A673 (cell line): ENCODE measurements around the gene TSPAN5. TPM values are rescaled to one million over a fixed set of nuclear protein-coding genes. Genes with fewer than 3 reads are reported as not detected.

ENCODE experiments used
- BruUV-seq: library from RNA; stranded (reverse); fragments of 400-500 nt; replicated peaks from 2 replicates; lab custom pipeline; 2021; lab: Mats Ljungman, UMichigan
- CTCF ChIA-PET: fragments of 300-600 bp; sonication (Branson Sonifier 250); formaldehyde crosslinking; loops from one replicate; lab custom pipeline; 2022; ENCODE audit warnings: antibody characterized with exemption; lab: Charles Lee
- POLR2A ChIA-PET: fragments of 300-600 bp; sonication (Branson Sonifier 250); formaldehyde crosslinking; loops from one replicate; lab custom pipeline; 2022; ENCODE audit warnings: antibody characterized with exemption; ENCODE audit not compliant: low non-redundant PET; lab: Charles Lee
- DNase-seq: peaks from one replicate; pipeline ENCODE4 v3.0.0-alpha.2; 2015; ENCODE audit warnings: low spot score
- H3K27ac ChIP-seq: fragments of 200-600 bp; sonication (generic); 2 replicates; pipeline ENCODE4 v1.5.1; 2016; ENCODE audit warnings: mixed run types, low read depth, mild to moderate bottlenecking, mixed read lengths, antibody characterized with exemption, low read length; ENCODE audit not compliant: poor library complexity, severe bottlenecking
- H3K27me3 ChIP-seq: fragments of 200-600 bp; sonication (generic); replicated peaks from 2 replicates; pipeline ENCODE4 v1.6.1; 2017; ENCODE audit warnings: mixed run types, low read depth, mild to moderate bottlenecking, mixed read lengths, antibody characterized with exemption, low read length; ENCODE audit not compliant: insufficient read depth, poor library complexity
- H3K36me3 ChIP-seq: fragments of 200-600 bp; sonication (generic); 2 replicates; pipeline ENCODE4 v1.6.1; 2016; ENCODE audit warnings: mixed run types, mild to moderate bottlenecking, mixed read lengths, antibody characterized with exemption, low read length; ENCODE audit not compliant: insufficient read depth, poor library complexity, severe bottlenecking
- H3K4me1 ChIP-seq: fragments of 200-600 bp; sonication (generic); 2 replicates; pipeline ENCODE4 v1.6.1; 2017; ENCODE audit warnings: mixed run types, mild to moderate bottlenecking, mixed read lengths, antibody characterized with exemption, low read length; ENCODE audit not compliant: insufficient read depth, poor library complexity, severe bottlenecking
- H3K4me3 ChIP-seq: fragments of 200-600 bp; sonication (generic); 2 replicates; pipeline ENCODE4 v1.5.1; 2016; ENCODE audit warnings: low read depth, mixed run types, mild to moderate bottlenecking, mixed read lengths, low read length; ENCODE audit not compliant: poor library complexity, severe bottlenecking
- H3K9me3 ChIP-seq: fragments of 200-600 bp; sonication (generic); 2 replicates; pipeline ENCODE4 v1.6.1; 2016; ENCODE audit warnings: mixed run types, low read depth, mild to moderate bottlenecking, mixed read lengths, antibody characterized with exemption, low read length; ENCODE audit not compliant: poor library complexity, severe bottlenecking
- CTCF ChIP-seq: fragments of 300-800, 200-600 bp; sonication (generic); conservative IDR thresholded peaks from 2 replicates; pipeline ENCODE4 v1.5.1; 2017; ENCODE audit warnings: low read depth, mild to moderate bottlenecking, antibody characterized with exemption, low read length, moderate library complexity, mixed read lengths
- EZH2 ChIP-seq: fragments of 200-600 bp; sonication (generic); IDR thresholded peaks from 2 replicates; pipeline ENCODE4 v1.6.1; 2017; ENCODE audit warnings: borderline replicate concordance, low read depth, mild to moderate bottlenecking, mixed read lengths, antibody characterized with exemption, low read length; ENCODE audit not compliant: poor library complexity, severe bottlenecking
- intact Hi-C: fragments of 100-400 bp; cut with micrococcal nuclease; formaldehyde crosslinking; loops from one replicate; pipeline ENCODE4 v1.10.0; 2022; ENCODE audit not compliant: unreplicated experiment
- total RNA-seq: library from RNA; stranded (reverse); gene quantifications from 2 replicates; pipeline ENCODE4 v1.2.3, GENCODE V29; 2021

TSPAN5 gene
- total RNA-seq, 1 experiment from 2014 or later: 15.2 TPM

DNA sequence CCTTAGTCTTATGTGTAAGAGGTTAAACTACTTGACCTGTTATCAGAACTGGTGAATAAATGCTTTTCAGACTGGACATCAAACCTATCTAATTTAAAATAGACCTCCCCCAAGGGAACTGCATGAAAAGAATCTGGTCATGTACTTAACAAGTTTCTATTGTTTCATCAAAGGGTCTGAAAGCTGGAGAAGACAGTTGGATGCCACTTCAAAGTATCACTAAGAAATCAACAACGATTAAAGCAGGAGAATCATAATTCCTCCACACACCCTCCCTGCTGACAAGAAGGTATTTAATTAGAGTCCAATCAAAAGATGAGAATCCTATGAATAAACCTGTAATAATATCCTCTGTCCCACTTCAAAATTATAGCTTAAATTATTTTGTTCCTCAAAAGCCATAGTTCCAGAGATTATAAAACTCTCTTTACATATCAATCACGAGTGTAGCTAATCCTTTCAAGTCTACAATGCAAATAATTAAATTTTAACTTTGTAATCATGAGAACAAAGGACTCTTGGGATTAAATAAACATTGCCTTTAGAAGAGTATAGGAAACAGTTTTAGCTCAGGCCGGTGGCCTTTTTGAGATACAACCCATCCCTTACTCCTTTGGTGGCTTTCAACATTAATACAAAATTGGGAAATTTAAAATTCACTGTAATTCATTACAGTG, 35.1 kb downstream of the TSPAN5 start:
- DNase-seq: no peak
- Histone ChIP-seq H3K4me1 (peaks cover 25% of the 10 kb centered on the region), H3K27ac (no peak overlapping the region), H3K36me3 (no peaks in the 10 kb centered on the region), H3K4me3 (no peak overlapping the region), H3K27me3 (no peaks in the 10 kb centered on the region), H3K9me3 (no peaks in the 10 kb centered on the region)
- CTCF ChIA-PET: no interaction called here
- no TSS peak for BruUV-seq
- intact Hi-C loops: no loop called here
- no peak for TF ChIP-seq CTCF
- no peak for TF ChIP-seq EZH2
- POLR2A ChIA-PET: no interaction called here

DNA sequence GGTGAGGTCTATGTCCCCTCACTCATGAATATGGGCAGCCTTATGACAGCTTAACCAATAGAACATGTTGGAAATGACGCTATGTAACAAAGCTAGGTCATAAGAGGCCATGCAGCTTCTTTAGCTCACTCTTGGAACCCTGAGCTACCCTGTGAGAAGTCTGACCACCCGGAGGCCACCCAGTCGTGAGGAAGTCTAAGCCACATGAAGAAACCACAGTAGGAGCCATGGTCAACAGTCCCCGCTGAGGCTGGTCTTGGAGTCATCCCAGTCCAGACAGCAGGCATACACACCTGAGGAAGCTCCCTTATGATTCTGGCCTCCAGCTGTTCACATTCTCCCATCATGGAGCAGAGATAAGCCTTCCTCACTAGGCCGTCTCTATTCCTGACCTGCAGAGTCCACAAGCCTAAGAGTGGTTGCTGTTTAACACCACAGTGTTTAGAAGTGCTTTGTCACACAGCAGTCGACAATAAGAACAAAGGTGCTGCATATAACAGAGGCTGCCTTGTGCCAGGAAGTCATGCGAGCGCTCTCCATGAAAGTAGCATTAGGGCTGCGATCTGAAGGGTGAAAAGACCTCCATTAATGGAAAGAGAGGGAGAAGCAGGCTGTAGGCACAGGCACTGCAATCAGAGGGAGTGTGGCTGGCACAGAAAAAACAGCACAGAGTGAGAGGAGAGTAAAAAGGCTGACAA, 38.2 kb downstream of the TSPAN5 start:
- no peak for DNase-seq
- POLR2A ChIA-PET: no interaction called here
- intact Hi-C loops: no loop called here
- Histone ChIP-seq H3K27ac (no peak overlapping the region), H3K4me3 (no peak overlapping the region), H3K36me3 (no peaks in the 10 kb centered on the region), H3K9me3 (no peaks in the 10 kb centered on the region), H3K4me1 (peaks cover 17% of the 10 kb centered on the region), H3K27me3 (no peaks in the 10 kb centered on the region)
- TF ChIP-seq CTCF: no peak
- TF ChIP-seq EZH2: no peak
- no TSS peak for BruUV-seq
- CTCF ChIA-PET: no interaction called here

- BruUV-seq: no TSS peak
- no peak for DNase-seq
- no peaks in the 10 kb centered on the region for H3K9me3 ChIP-seq
- H3K27me3 ChIP-seq: no peaks in the 10 kb centered on the region
- no peak for TF ChIP-seq EZH2
- no peak for TF ChIP-seq CTCF
- H3K4me1 ChIP-seq: peaks cover 15% of the 10 kb centered on the region
- H3K36me3 ChIP-seq: no peaks in the 10 kb centered on the region
- ChIA-PET POLR2A (no interaction called here), CTCF (no interaction called here)
- H3K4me3 ChIP-seq: no peak overlapping the region
- H3K27ac ChIP-seq: no peak overlapping the region
- intact Hi-C loops: no loop called here
Observed at GRCh38 chr4:98619180-98619579, 39.2 kb downstream of the TSPAN5 start.
